ENCODE data around the gene RALB.

Gene RALB

GRCh38 chr2:120294008-120294340, 41.3 kb downstream of the RALB start:
- no peak for TF ChIP-seq Cebpa-rat (IDR thresholded peaks at IDR 0.05)
- Histone ChIP-seq H3K36me3 (peaks cover 5 to 100% (median 60%) of the 10 kb centered on the region in 11 experiments; a peak in 19 of 22 replicates), H3K4me3 (no peak overlapping the region), H4K20me1 (peaks cover 0 to 36% (median 0%) of the 10 kb centered on the region in 11 experiments; a peak in 7 of 22 replicates), H3K27me3 (no peaks in the 10 kb centered on the region), H3K4me2 (peak overlapping the region in 8 of 11 experiments; percentile 29 to 61 (median 52); a peak in 16 of 22 replicates), H3K9me3 (replicated peaks in 1 of 11) (no peaks in the 10 kb centered on the region), H3K9ac (no peak overlapping the region), H3K27ac (no peak overlapping the region), H3K4me1 (peaks cover 0 to 36% (median 24%) of the 10 kb centered on the region in 10 experiments; a peak in 17 of 20 replicates)

- peaks cover 12 to 35% (median 33%) of the 10 kb centered on the region in 10 experiments; a peak in 19 of 20 replicates for H3K4me1 ChIP-seq
- peaks cover 0 to 22% (median 0%) of the 10 kb centered on the region in 11 experiments; a peak in 4 of 22 replicates for H4K20me1 ChIP-seq
- no peak overlapping the region for H3K4me2 ChIP-seq
- H3K4me3 ChIP-seq: no peak overlapping the region
- TF ChIP-seq Cebpa-rat (IDR thresholded peaks at IDR 0.05): no peak
- no peaks in the 10 kb centered on the region for H3K27me3 ChIP-seq
- no peaks in the 10 kb centered on the region for H3K9me3 ChIP-seq (replicated peaks in 1 of 11)
- no peak overlapping the region for H3K9ac ChIP-seq
- H3K36me3 ChIP-seq: peaks cover 0 to 92% (median 37%) of the 10 kb centered on the region in 11 experiments; a peak in 16 of 22 replicates
- H3K27ac ChIP-seq: no peak overlapping the region
Measured at GRCh38 chr2:120298173-120298835, 45.7 kb downstream of the RALB start.

GRCh38 chr2:120299004-120299403, 46.4 kb downstream of the RALB start:
- Histone ChIP-seq H4K20me1 (peaks cover 0 to 27% (median 0%) of the 10 kb centered on the region in 11 experiments; a peak in 4 of 22 replicates), H3K4me2 (no peak overlapping the region), H3K4me1 (peaks cover 12 to 33% (median 29%) of the 10 kb centered on the region in 10 experiments; a peak in 19 of 20 replicates), H3K27me3 (no peaks in the 10 kb centered on the region), H3K9me3 (replicated peaks in 1 of 11) (no peaks in the 10 kb centered on the region), H3K27ac (no peak overlapping the region), H3K4me3 (no peak overlapping the region), H3K36me3 (peaks cover 0 to 90% (median 37%) of the 10 kb centered on the region in 11 experiments; a peak in 16 of 22 replicates), H3K9ac (no peak overlapping the region)
- TF ChIP-seq Cebpa-rat (IDR thresholded peaks at IDR 0.05): no peak

- H3K36me3 ChIP-seq: peaks cover 0 to 84% (median 33%) of the 10 kb centered on the region in 11 experiments; a peak in 16 of 22 replicates
- peaks cover 0 to 27% (median 0%) of the 10 kb centered on the region in 11 experiments; a peak in 4 of 22 replicates for H4K20me1 ChIP-seq
- no peak overlapping the region for H3K9ac ChIP-seq
- no peak overlapping the region for H3K4me3 ChIP-seq
- no peak for TF ChIP-seq Cebpa-rat (IDR thresholded peaks at IDR 0.05)
- no peaks in the 10 kb centered on the region for H3K9me3 ChIP-seq (replicated peaks in 1 of 11)
- no peak overlapping the region for H3K27ac ChIP-seq
- H3K27me3 ChIP-seq: no peaks in the 10 kb centered on the region
- H3K4me1 ChIP-seq: peaks cover 12 to 27% (median 24%) of the 10 kb centered on the region in 10 experiments; a peak in 19 of 20 replicates
- H3K4me2 ChIP-seq: no peak overlapping the region
Measured at GRCh38 chr2:120299561-120299960, 46.9 kb downstream of the RALB start.

- Histone ChIP-seq H3K4me1 (peaks cover 14 to 28% (median 24%) of the 10 kb centered on the region in 10 experiments), H3K27me3 (no peaks in the 10 kb centered on the region), H3K4me2 (no peak overlapping the region), H3K9me3 (replicated peaks in 1 of 11) (no peaks in the 10 kb centered on the region), H4K20me1 (peaks cover 0 to 29% (median 0%) of the 10 kb centered on the region in 11 experiments; a peak in 4 of 22 replicates), H3K27ac (no peak overlapping the region), H3K4me3 (no peak overlapping the region), H3K36me3 (peaks cover 0 to 76% (median 25%) of the 10 kb centered on the region in 11 experiments; a peak in 14 of 22 replicates), H3K9ac (no peak overlapping the region)
- no peak for TF ChIP-seq Cebpa-rat (IDR thresholded peaks at IDR 0.05)
Measured at GRCh38 chr2:120300385-120300784, 47.7 kb downstream of the RALB start.

- no peaks in the 10 kb centered on the region for H3K27me3 ChIP-seq
- no peak overlapping the region for H3K27ac ChIP-seq
- peaks cover 0 to 32% (median 0%) of the 10 kb centered on the region in 11 experiments; a peak in 4 of 22 replicates for H4K20me1 ChIP-seq
- H3K9me3 ChIP-seq (replicated peaks in 1 of 11): no peaks in the 10 kb centered on the region
- H3K4me3 ChIP-seq: no peak overlapping the region
- H3K4me2 ChIP-seq: peak overlapping the region; percentile 12 to 93 (median 68); a peak in 20 of 22 replicates
- peaks cover 0 to 67% (median 16%) of the 10 kb centered on the region in 11 experiments; a peak in 13 of 22 replicates for H3K36me3 ChIP-seq
- peaks cover 23 to 36% (median 32%) of the 10 kb centered on the region in 10 experiments for H3K4me1 ChIP-seq
- no peak overlapping the region for H3K9ac ChIP-seq
- no peak for TF ChIP-seq Cebpa-rat (IDR thresholded peaks at IDR 0.05)
Measured at GRCh38 chr2:120301284-120301683, 48.6 kb downstream of the RALB start.

- Histone ChIP-seq H3K36me3 (peaks cover 0 to 57% (median 9%) of the 10 kb centered on the region in 11 experiments; a peak in 13 of 22 replicates), H3K9me3 (replicated peaks in 1 of 11) (no peaks in the 10 kb centered on the region), H3K4me1 (peaks cover 24 to 37% (median 32%) of the 10 kb centered on the region in 10 experiments), H3K4me2 (peak overlapping the region; percentile 16 to 93 (median 68); a peak in 20 of 22 replicates), H3K27ac (peak overlapping the region in 2 of 11 experiments; percentile 1 to 33; a peak in 1 of 22 replicates), H4K20me1 (peaks cover 0 to 32% (median 0%) of the 10 kb centered on the region in 11 experiments; a peak in 4 of 22 replicates), H3K4me3 (no peak overlapping the region), H3K9ac (peak overlapping the region in 3 of 11 experiments; percentile 0 to 20 (median 12); a peak in 3 of 22 replicates), H3K27me3 (no peaks in the 10 kb centered on the region)
- TF ChIP-seq Cebpa-rat (IDR thresholded peaks at IDR 0.05): no peak
Measured at GRCh38 chr2:120302301-120302700, 49.6 kb downstream of the RALB start.

GRCh38 chr2:120303177-120303576, 50.5 kb downstream of the RALB start:
- peaks cover 0 to 48% (median 4%) of the 10 kb centered on the region in 11 experiments; a peak in 12 of 22 replicates for H3K36me3 ChIP-seq

GRCh38 chr2:120305296-120305695, 52.6 kb downstream of the RALB start:
- peaks cover 0 to 22% (median 0%) of the 10 kb centered on the region in 11 experiments; a peak in 4 of 22 replicates for H4K20me1 ChIP-seq
- H3K4me2 ChIP-seq: peak overlapping the region in 5 of 11 experiments; percentile 18 to 80 (median 56); a peak in 5 of 22 replicates
- H3K9me3 ChIP-seq (replicated peaks in 1 of 11): no peaks in the 10 kb centered on the region
- no peak for TF ChIP-seq Cebpa-rat (IDR thresholded peaks at IDR 0.05)
- no peak overlapping the region for H3K27ac ChIP-seq
- H3K4me1 ChIP-seq: peaks cover 24 to 37% (median 33%) of the 10 kb centered on the region in 10 experiments
- no peak overlapping the region for H3K4me3 ChIP-seq
- H3K27me3 ChIP-seq: no peaks in the 10 kb centered on the region
- no peak overlapping the region for H3K9ac ChIP-seq
- H3K36me3 ChIP-seq: peaks cover 0 to 27% (median 4%) of the 10 kb centered on the region in 11 experiments; a peak in 9 of 22 replicates

More at GRCh38 chr2:120303177-120303576, 50.5 kb downstream of the RALB start:
- Histone ChIP-seq H3K4me3 (no peak overlapping the region), H3K9me3 (replicated peaks in 1 of 11) (no peaks in the 10 kb centered on the region), H3K9ac (peak overlapping the region in 1 of 11 experiments; percentile 25; a peak in 2 of 22 replicates), H3K4me2 (peak overlapping the region in 9 of 11 experiments; percentile 61 to 93 (median 69); a peak in 17 of 22 replicates), H3K27me3 (no peaks in the 10 kb centered on the region), H3K4me1 (peaks cover 24 to 37% (median 33%) of the 10 kb centered on the region in 10 experiments), H4K20me1 (peaks cover 0 to 32% (median 0%) of the 10 kb centered on the region in 11 experiments; a peak in 4 of 22 replicates), H3K27ac (0 out of 22 replicates have a peak overlapping the region, but pooled peaks of 1 of the 11 experiments have one; percentile 33)
- no peak for TF ChIP-seq Cebpa-rat (IDR thresholded peaks at IDR 0.05)

Measured in BLaER1 treated with 17β-estradiol and CSF1 and Interleukin-3, amounts not matched to agents 10 nM and 100 nM (cell line).